Kidney capillary endothelial cell (primary cell): Measurements from ENCODE around the gene CRYGN.

Experiments used
- DNase-seq: peaks from one replicate; pipeline ENCODE4 v3.0.0-alpha.2; 2018; ENCODE audit warnings: low spot score

CRYGN gene

GRCh38 chr7:151438864-151439601, 908 bp downstream of the CRYGN start:
- no peak for DNase-seq

GRCh38 chr7:151437866-151438516, 1.9 kb downstream of the CRYGN start:
- DNase-seq = no peak

DNA sequence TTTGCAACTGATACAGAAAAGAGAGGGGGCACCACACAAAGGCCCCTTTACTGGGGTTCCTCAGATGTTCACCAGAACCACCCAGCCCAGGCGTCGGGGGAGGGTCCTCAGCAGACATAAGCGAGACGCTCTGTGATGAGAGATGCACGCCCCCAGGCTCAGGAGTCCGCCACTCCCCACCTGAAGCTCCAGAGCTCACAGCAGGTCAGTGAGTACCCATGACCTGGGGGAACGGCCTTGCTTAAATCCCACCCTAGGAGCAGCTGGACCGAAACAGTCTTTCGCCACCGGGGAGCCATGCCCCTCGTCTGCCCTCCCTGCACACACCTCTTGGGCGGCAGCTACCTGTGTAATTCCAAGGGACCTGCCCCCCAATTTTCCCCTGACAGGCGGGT, 2.8 kb downstream of the CRYGN start:
- no peak for DNase-seq

DNA sequence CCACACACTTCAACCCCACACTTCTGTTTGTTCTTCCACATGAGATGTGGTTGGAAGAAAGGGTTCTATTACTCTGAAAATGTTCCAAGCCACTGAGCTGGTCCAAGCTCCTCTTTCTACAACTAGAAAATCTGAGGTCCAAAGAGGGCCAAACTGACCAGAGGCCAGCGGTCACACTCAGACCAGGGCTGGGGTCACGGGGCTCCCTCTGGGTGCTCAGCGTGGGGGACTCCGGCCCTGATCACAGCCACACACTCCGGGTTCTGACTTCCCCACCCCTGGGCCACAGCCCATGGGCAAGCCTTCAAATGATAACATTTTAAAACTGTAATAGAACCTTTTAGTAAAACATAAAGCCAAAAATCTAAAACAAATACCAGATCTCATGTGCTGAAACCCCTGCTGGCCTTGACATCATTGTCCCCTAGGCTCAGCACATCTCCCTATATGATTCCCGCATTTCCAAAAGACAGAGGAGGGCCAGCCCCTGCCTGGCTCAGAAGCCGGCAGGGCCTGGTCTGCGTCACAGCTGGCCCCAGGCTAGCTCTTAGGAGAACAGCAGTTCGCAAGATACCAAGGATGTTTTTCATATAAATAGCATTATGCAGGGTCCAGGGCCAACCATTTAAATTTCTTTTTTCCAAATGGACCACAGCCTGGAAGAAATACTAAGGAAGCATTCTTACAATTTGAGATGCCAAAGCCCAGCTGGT, 3.3 kb downstream of the CRYGN start:
- no peak for DNase-seq

- DNase-seq = no peak
Observed at GRCh38 chr7:151435971-151436370, 4.0 kb downstream of the CRYGN start.

DNA sequence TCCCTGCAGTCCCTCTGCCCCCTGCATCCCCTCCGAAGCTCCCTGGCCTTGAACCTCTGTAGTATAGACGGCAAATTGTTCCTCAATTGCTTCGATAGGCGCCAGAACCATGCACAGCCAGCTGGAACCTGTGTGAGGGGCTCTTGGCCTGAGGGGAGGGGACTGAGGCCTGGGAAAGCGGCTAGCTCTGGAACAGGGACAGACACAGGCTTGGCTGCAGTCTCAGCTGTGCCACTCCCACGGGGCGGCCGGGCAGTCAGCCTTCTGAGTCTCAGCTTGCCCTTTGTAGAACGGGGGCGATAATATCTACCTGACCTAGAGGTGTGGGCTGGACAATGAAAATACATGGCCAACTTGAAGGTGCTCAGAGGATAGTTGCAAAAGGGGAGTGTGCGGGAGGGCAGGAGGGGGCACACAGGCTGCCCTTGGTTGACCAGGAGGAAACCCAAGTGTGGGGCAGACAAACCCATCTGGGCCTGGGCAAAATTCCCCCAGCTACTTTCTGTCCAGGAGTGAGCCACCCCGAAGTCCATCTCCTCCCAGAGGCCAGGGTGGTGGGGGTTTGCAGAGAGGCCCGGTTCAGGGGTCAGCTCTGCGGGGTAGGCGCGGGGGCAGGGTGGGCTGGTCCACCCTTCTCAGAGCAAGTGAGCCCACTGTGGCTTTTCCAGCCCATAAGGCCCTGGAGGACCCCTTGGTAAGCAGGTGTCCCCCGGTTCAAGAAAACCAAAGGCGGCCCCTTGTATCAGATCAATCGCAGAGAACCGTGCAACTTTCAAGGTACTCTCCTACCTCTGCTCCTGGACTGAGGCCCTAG, 4.6 kb downstream of the CRYGN start:
- no peak for DNase-seq

GRCh38 chr7:151434549-151434948, 5.4 kb downstream of the CRYGN start:
- DNase-seq = no peak

DNA sequence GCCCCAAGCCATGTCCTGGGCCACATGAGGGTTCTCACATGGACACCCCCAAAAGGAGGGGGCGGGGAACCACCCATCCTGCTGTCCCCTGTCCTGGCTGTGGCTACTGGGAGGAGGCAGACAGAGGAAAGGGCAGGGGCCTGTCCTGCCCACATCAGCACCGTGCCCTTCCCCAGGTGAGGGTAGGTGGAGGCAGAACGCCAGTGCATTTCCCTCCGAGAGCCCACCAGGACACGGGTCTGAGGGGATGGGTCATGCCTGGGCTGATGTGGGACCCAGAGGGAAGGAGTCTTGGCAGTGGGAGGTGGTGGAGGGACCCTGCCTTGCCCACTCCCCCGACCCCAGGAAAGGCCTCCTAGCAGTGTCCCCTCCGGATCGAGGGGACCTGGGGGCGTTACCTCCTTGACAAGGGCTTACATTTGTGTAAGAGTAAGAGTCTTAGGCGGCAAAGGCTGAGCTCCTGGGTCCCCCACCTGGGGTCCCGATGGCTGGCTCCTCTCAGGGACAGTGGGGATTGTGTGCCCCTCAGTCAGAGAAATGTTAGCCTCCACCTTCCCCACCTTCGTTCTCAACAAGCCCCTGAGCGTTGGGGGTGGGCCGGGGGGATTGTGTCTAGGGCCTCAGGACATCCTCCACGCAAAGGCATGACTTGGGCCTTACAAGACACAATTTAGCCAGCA, 6.1 kb downstream of the CRYGN start:
- no peak for DNase-seq

GRCh38 chr7:151432658-151433521, 7.1 kb downstream of the CRYGN start:
- DNase-seq = no peak

DNA sequence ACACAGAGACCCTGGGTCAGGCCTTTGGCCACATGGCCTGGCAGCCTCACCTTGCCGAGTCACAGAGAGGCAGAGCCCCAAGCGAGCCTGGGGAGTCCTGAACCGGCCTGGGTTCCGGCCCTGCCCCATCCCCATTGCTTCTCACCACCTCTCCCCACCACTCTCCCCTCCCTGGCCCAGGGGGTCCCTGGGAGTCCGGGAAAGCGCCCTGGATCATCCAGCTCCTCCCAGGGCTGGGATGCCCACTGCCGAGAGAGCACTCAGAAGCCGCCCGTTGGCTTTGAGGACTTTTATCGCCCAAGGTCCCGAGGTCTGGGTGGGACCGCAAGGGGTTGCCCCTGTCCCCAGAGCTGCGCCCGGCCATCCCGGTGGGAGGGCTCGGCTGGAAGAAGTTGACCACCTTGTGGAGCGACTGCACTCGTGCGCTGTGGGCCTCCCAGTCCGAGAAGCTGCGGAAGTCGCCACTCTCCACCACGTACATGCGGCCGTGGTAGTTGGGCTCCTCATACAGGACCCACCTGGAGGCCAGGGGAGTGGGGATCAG, 8.1 kb downstream of the CRYGN start:
- no peak for DNase-seq

DNA sequence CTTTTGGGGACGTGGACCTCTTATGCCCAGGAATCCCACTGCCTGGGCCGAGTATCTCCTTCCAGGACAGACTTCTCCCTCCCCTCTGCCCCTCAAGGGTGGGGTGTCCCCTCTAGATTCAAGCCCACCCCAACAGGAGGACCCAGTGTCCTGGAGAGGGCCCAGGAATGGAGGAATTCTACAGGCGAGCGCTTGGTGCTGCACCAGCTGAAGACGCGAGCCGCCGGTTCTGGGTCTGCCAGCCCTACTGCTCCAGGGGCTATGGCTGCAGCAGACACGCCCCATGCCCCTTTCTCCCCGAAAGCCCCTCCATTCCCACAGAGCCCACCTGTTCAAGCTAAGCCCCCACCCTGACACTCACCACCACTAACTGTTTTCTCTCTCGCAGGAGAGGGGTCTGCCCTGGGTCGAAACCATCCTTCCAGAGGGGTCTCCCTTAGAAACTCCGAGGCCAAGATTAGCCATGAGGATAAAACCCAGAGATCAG, 8.6 kb downstream of the CRYGN start:
- DNase-seq = no peak

GRCh38 chr7:151430391-151431205, 9.3 kb downstream of the CRYGN start:
- DNase-seq = no peak

DNA sequence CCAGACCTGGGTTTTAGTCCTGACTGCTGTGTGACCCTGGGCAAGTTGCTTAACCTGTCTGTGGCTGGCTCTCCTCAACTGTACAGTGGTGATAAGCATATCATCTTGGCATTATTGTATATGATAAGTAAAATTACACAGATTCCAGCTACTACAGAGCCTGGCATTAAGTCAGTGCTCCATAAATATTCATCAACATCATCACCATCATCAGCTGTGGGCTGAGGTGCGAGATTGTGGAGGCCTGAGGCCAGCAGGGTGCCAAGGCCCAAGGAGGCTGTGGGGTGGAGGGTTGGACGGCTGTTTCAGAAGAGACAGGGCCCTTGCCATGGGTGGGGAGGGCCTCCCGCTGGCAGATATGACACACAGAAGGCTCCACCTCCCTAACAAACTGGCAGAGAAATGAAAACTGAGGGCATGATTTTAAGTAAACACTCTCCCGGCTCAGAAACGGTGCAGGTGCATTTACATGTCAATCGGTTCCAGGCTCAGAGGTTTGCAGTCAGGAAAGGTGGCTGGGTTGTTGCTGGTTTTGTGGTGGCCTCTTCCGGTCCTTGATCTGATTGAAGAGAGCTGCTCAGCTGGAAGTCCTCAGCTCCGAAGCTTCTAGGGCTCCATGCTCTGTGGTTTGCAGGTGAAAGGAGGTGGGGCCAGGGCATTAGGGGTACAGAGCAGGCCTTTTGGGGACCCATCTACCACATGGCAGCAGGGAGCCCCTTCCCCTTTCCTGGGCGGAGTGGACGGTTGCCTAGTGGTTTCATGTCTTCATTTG, 10.2 kb downstream of the CRYGN start:
- no peak for DNase-seq

GRCh38 chr7:151429237-151429559, 10.7 kb downstream of the CRYGN start:
- no peak for DNase-seq

- no peak for DNase-seq
Observed at GRCh38 chr7:151428378-151429236, 11.3 kb downstream of the CRYGN start.

DNA sequence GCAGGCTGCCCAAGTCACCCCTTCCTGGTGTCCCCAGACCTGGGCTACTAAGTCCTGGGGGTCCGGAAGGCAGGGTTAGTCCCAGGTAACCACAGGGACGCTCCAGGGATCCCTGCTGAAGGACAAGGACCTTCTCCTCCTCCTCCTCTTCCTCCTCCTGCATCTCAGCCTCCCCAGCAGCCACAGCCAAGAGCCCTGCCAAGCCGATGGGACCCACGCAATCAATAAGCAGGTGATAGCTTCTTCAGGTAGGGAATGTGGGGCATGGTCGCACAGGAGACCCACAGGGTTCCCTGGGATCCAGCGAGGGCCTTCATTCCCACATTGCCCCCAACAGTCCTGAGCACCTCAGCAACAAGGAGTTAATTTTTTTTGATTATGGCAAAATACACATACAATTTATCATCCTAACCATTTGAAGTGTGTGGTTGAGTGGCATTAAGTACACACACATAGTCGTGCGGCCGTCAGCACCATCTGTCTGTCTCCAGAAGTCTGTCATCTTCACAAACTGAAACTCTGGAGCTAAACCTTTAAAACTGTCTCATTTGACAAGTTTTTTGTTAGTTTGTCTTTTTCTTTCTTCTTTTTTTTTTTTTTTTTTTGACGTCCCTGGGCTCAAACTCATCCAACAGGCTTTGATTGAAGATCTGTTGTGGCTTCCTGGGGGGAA, 12.1 kb downstream of the CRYGN start:
- no peak for DNase-seq
